Measurements from ENCODE around the gene PBX4. TPM values are rescaled to one million over a fixed set of nuclear protein-coding genes. Genes with fewer than 3 reads are reported as not detected.

The PBX4 gene
- total RNA-seq, 1 donor, result 1.7 TPM

DNA sequence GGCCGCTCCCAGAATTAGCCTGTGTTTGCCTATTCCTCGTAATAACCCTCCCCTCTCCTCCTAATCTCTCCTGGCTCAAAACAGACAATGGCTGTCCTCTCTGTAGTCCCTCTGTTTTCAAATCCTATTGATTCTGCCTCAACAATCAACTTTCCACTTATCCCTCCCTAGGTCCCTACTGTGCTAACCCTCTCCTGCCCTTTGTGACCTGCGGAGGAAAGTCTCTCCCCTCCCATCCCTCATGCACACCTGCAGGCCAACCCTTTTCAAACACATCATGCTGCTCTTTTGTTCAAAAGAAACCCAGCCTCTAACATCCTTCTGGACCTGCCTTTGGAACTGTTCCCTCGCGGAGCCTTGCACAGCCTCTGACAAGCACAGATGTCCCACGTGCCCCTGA is 43.1 kb downstream of the PBX4 start:
- H3K4me3 ChIP-seq (ENCODE audit: low read depth, low read length), result no peak overlapping the region
- TF ChIP-seq, protein P1, sequence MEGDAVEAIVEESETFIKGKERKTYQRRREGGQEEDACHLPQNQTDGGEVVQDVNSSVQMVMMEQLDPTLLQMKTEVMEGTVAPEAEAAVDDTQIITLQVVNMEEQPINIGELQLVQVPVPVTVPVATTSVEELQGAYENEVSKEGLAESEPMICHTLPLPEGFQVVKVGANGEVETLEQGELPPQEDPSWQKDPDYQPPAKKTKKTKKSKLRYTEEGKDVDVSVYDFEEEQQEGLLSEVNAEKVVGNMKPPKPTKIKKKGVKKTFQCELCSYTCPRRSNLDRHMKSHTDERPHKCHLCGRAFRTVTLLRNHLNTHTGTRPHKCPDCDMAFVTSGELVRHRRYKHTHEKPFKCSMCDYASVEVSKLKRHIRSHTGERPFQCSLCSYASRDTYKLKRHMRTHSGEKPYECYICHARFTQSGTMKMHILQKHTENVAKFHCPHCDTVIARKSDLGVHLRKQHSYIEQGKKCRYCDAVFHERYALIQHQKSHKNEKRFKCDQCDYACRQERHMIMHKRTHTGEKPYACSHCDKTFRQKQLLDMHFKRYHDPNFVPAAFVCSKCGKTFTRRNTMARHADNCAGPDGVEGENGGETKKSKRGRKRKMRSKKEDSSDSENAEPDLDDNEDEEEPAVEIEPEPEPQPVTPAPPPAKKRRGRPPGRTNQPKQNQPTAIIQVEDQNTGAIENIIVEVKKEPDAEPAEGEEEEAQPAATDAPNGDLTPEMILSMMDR (IDR thresholded peaks at IDR 0.05; ENCODE audit: insufficient read depth, low read depth, low read length), result no peak
- no peak for DNase-seq (ENCODE audit: low read depth)

DNA sequence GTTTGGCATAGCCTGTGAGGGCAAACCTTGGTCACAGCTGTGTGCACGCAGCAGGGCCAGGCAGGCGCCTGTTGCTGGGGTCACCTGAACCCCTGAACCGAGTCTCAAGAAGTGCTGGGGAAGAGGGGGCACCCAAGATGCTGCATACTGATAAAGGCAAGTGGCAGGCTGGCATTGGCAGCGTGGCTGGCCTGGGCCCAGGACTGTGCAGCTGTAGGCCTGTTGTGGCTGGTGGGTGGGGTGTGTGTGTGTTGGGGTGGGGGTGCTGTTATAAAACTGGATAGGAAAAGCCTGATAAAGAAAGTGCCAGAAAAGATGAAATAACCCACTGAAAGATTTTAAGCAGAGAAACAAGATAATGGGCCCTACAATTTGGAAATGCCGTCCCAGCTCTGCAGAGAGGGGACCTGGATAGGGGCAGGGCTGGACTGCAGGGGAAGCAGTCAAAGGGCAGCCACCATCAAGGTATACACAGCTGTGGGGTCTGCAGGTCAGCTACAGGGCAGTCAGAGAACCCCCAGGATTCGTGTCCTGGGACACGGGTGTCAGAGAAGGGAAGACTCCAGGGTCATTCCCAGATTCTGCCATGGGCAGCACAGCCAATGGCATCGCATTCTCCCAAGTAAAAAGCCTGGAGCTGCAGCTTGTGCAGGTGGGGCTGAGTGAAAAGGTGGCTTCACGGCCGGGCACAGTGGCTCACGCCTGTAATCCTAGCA is 47.3 kb downstream of the PBX4 start:
- TF ChIP-seq, protein P1 (IDR thresholded peaks at IDR 0.05; ENCODE audit: insufficient read depth, low read depth, low read length), result no peak
- DNase-seq (ENCODE audit: low read depth), result no peak

DNA sequence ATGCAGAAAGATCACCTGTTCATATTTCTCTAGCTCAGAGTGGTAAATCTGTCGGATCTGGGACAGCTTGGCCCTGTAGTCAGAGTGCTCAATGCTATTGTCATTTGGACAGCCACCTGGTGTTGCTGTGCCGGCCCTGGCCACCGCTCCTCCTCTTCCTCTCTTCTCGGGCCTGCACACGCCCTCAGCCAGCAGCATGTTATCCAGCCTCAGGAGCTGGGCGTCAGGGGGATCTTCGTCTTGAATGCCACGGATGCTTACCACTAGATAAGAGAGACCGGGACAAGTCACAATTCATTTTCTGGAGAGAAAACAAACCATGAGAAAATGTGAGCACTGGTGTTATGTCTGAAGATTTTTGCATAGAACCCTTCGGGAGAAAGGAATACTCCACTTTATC is 47.9 kb downstream of the PBX4 start:
- H3K4me3 ChIP-seq (ENCODE audit: low read depth, low read length), result no peak overlapping the region
- TF ChIP-seq, protein P1 (IDR thresholded peaks at IDR 0.05; ENCODE audit: insufficient read depth, low read depth, low read length), result no peak
- no peak for DNase-seq (ENCODE audit: low read depth)

More for the DNA sequence above, 47.3 kb downstream of the PBX4 start:
- H3K4me3 ChIP-seq (ENCODE audit: low read depth, low read length), result no peak overlapping the region

DNA sequence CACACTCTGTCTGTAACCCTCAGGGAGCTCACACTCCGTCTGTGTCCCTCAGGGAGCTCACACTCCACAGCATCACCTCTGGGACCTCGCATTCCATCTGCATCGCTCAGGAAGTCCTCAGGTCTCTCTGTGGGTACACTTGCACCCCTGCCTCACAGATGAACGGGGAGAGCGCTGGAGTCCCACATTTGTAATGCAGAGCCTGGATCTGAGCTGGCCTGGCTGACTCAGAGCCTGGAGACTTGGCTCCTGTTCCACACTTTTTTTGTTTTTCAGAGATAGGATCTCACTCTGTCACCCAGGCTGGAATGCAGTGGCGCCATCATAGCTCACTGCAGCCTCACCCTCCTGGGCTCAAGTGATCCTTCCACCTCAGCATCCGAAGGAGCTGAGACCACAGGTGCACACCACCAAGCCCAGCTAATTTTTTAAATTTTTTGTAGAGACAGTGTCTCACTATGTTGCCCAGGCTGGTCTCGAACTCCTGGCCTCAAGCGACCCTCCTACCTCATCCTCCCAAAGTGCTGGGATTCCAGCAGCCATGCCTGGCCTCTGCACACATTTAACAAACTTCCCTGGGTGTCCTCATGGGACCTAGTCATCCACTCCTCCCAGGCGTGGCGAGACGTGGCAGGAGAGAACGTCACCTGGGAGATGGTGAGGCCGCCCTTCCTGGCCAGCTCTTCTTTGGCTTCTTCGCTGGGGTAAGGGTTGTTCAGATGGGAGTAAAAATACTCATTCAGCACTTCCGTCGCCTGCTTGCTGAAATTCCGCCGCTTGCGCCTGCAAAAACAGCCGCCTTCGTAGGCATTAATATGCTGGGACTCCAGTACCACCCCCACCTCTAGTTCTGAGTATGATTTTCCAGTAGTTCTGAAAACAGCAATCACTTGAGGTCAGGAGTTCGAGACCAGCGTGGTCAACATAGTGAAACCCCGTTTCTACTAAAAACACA is 49.4 kb downstream of the PBX4 start:
- TF ChIP-seq, protein P1 (IDR thresholded peaks at IDR 0.05; ENCODE audit: insufficient read depth, low read depth, low read length), result no peak
- DNase-seq (ENCODE audit: low read depth), result peak; percentile 37
- no peak overlapping the region for H3K4me3 ChIP-seq (ENCODE audit: low read depth, low read length)

DNA sequence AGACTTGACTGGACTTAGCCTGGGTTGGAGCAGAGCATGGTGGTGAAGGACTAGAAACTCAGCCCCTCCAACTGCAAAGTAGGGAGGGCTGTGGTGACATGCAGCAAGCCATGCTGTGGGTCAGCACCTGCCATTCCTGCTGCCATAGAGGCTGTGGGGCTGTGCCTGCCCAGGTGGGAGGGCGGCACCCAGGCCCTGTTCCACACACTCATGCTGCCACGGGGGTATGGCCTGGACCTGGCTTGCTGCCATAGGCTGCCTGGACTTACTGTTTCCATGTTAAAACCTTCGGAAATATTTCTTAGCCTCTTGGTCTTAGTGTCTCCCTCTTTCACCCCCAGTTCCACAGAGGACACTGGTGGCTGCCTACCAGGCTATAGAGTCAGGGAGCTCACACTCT is 51.1 kb downstream of the PBX4 start:
- H3K4me3 ChIP-seq (ENCODE audit: low read depth, low read length), result no peak overlapping the region
- TF ChIP-seq, protein P1 (IDR thresholded peaks at IDR 0.05; ENCODE audit: insufficient read depth, low read depth, low read length), result no peak
- DNase-seq (ENCODE audit: low read depth), result no peak

DNA sequence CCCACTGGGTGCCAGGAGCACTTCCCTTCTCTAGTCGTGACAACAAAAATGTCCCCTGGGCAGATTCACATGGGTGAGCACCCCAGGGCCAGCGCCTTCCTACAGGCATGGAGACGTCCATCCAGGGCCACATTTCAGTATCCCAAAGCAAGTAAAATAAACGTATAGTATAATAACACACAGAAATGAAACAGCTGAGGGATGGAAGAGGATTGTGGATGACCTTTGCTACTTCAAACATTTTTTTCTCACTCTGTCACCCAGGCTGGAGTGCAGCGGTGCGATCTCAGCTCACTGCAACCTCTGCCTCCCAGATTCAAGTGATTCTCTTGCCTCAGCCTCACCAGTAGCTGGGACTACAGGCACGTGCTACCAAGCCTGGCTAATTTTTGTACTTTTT is 52.2 kb downstream of the PBX4 start:
- TF ChIP-seq, protein P1 (IDR thresholded peaks at IDR 0.05; ENCODE audit: insufficient read depth, low read depth, low read length), result no peak
- peak; percentile 17 for DNase-seq (ENCODE audit: low read depth)
- no peak overlapping the region for H3K4me3 ChIP-seq (ENCODE audit: low read depth, low read length)

Data from fibroblast of villous mesenchyme (primary cell).